GM21737 (cell line): Measurements from ENCODE around the gene KLHL8.

Experiments used
- ATAC-seq: cut with Tn5 transposase; IDR thresholded peaks from one replicate; pipeline ENCODE4 v1.9.1; 2021; ENCODE audit warnings: mild to moderate bottlenecking, moderate library complexity; ENCODE audit not compliant: unreplicated experiment

The KLHL8 gene

DNA sequence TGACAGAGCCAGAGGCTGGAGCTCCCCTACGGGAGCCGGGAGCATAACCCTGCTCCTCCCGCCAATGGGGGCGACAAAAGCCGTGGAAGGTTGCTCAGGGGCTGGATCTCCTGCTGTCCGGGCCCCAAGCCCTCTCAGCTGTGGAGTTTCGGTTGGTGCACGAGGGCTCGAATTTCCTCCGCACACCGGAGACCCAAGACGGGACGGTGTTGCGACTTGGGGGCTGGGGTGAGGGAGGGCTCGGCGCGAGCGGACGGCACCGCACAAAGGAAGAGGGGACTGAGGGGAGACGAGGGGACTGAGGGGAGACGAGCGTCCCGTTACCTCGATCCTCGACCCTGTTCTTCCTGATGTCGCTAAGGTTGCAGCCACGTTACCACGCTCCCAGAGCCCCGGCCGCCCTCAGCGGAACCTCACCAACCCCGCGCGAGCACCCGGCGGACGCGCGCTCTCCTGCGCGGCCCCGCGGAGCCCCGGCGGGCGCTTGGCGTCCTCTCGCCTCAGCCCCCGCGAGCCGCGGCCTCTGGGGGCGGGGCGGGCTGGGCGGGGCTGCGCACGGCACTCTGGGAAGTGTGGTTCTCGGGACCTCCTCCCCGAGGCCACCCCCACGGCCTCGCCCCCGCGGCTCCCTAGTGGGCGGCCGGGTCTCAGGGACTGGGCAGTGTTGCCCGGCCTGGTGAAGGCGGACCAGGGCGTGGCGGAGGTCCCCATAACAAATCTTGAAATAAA lies at the start of gene KLHL8:
TSS of gene KLHL8 (minus strand) at position 525 of the 729 bp plus-strand sequence. CDS start 25,079 bp downstream, outside the sequence.
- peak; percentile 90 for ATAC-seq

DNA sequence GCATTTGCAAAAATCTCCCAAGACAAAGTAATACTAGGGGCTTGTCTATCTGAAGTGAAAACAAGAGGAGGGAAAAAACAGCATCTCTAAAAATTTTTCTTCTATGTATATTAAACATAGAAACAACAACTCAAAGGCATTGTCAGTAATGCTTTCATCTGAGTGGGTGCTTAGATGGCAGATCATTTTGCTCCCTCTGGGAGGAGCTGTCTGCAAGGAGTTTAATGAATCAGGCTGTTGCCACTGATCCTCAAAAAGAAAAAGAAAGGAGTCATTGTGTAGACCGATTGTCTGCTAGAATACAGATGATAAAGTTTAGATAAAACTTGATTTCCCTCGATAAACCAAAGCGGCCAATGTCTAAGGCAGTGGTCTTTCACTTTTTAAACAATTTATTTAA lies 49.7 kb upstream of the KLHL8 start:
- ATAC-seq, result no peak

DNA sequence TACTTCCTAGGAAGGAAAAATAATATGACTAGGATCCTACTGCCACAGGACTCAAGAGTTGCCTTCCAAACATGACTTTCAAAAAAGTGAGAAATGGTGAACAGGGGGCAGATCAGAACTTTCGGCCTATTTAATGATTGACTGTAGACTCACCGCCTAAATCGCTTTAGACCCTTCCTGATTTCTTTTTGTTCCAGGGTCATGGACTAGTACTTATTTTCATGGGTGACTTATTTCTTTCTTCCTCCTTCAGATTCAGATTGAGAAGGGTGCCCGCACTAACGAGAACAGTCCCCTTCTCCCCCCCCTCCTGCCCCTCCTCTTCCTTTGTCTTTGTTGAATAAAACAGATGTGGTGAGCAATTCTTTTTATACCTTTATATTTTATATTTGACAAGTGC lies 48.0 kb upstream of the KLHL8 start:
- ATAC-seq, result no peak

DNA sequence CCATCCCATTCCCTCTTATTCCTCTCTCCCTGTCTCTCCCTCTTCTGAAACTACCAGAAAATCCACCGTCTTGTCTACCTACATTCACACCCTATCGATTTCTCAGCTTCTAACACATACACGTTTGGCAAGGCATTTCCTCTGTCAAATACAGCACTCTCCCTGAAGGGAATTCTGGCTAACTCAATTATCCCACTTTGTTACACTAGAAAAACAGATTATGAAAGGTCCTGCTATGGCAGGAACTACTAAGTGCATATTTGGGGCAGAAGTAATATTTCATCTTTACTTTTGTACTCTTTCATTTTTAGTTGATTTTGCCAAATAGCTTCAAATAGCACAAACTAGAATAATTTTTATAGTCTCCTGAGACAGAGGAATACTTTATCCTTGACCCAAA lies 46.6 kb upstream of the KLHL8 start:
- ATAC-seq, result no peak

DNA sequence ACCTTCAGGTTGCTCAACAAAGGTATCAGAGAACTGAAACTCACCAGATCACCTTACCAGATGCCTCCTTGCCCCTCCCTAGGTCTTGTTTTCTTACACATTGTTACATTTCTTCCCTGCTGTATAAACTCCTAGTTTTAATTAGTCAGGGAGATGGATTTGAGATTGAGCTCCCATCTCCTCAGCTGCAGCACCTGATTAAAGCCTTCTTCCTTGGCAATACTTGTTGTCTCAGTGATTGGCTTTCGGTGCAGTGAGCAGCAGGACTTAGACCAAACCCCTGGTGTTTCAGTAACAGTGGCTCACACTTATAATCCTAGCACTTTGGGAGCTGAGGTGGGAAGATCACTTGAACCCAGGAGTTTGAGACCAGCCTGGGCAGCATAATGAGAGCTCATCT lies 42.5 kb upstream of the KLHL8 start:
- no peak for ATAC-seq

DNA sequence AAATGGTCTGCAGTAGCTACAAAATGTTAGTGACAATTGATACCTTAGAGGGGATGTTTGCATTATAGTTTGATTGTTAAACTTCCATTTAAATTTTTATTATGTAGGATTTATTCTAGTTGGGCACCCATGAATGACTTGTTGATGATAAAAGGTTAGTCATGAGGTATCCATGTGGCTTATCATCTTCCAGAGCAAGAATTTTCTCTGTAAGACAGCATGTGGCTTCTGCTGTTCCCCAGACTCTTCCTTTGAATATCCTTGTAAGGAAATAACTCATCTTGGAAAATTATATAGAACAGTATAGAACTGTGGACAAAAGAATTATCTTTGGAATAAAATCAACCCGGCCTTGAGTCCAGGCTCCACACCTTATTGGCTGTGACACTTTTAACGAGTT lies 40.1 kb upstream of the KLHL8 start:
- no peak for ATAC-seq

DNA sequence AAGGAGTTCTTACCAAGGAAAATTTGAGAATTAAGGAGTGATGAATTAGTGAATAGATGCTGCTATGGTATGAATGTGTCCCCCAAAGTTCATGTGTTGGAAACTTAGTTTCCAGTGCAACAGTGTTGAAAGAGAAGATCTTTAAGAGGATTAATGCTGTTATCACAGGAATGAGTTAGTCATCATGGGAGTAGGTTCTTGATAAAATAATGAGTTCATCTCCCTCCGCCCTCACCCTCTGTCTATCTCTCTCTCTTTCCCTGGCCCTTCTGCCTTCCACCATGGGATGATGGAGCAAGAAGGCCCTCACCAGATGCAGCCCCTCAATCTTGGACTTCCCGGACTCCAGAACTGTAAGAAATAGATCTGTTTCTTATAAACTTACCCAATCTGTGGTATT lies 38.3 kb upstream of the KLHL8 start:
- no peak for ATAC-seq

DNA sequence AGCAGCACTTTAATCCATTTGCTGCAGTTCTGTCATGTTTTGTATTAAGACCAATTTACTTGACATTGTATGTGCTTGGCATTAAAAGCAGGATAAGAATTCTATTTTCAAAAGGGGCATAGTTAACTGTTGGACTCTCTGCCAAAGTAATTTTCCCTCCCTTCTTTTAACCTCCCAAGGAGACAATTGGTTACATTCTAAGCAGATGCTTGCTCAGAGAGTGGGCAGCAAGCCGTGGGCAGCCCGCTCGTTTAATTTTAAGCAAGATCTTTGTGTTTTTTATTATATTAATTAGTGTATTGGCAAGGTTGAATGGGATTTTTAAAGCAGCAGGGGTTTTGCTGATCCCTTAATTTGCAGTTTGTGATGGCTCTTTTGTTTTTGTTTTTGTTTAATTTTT lies 37.1 kb upstream of the KLHL8 start:
- no peak for ATAC-seq

DNA sequence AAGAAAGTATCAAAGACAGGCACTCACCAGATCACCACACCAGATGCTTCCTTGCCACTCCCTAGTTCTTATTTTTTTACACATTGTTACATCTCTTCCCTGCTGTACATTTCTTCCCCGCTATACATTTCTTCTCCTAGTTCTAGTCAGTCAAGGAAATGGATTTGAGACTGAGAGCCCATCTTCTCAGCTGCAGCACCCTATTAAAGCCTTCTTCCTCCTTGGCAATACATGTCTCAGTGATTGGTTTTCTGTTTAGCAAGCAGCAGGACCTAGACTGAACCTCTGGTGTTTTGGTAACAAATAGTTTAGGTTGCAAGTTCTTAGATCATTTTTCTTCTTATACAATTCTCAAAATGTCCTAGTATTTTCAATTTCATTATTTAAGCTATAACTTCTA lies 35.3 kb upstream of the KLHL8 start:
- no peak for ATAC-seq

DNA sequence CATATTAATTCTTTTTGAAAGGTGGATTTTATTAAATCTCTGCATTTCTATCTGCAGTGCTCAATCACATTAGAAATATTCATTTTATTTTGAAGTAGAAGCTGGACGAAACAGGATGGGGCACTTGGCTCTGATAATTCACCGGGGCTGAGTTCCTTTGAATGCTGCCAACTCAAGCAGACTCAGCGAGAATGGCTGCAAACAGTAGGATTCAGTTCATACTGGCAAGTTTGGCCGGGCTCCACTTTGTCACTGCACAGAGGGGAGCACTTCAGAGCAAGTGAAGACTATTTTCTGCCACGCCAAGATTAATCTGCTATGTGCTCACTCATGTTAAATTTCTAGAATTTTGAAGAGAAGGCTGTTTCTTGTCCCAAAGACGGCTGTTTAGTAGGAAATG lies 30.7 kb upstream of the KLHL8 start:
- no peak for ATAC-seq

DNA sequence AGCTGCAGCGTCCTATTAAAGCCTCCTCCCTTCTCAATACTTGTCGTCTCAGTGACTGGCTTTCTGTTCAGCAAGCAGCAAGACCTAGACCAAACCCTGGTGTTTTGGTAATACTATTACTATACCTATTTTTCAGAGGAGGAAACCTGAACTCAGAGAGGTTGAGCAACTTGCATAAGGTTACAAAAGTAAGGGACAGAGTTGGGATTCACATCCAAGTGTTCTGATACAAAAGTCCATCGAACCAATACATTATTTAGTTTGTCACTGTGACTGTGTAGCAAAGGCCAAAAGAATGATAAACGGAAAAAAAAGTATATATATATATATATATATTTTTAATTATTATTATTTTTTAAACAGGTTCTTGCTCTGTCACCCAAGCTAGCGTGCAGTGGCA lies 29.9 kb upstream of the KLHL8 start:
- ATAC-seq, result no peak

DNA sequence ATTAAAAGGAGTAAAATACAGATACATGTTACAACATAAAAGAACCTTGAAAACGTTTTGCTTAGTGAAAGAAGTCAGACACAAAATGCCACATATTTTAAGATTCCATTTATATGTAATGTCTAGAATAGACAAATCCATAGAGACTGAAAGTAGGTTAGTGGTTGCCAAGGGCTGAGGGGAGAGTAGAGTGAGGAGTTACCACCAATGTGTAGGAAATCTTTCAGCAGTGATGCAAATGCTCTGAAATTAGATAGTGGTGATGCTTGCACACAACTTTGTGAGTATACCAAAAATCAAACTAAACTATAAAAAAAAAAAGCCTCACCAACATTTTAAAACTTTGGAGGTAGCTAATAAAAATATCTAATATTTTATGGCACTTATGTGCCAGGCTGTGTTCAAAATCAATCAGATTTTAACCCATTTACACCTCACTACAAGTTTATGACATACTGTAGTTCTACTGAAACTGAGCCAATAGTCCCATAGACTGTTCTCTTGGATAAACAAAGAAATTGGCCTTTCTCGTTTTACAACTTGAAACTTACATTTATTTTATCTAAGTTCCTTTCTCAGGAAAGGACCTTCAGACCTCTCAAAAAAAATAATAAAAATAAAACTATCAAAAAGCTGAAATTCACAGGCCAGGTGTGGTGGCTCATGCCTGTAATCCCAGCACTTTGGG lies 29.1 kb upstream of the KLHL8 start:
- no peak for ATAC-seq

DNA sequence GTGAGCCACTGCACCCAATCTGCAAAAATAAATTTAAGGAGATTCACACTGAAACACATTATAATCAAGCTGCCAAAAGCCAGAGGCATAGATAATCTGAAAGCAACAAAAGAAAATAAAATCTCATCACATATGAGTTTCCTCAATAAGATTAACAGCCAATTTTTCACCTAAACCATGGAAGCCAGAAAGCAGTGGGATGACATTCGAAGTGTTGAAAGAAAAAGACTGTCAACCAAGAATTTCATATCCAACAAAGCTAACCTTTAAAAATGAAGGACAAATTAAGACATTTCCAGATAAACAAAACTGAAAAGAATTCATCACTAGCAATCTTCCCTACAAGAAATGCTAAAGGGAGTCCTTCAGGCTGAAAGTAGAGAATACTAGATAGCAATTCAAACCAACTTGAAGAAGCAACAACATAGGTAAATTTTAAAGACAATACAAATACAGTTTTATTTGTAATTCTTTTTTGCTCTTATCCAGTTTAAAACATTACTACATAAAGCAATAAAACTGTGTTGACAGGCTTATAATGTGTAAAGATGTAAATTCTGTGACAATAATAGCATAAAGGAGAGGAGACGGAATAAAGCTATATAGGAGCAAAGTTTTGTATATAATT lies 23.1 kb upstream of the KLHL8 start:
- ATAC-seq, result no peak

DNA sequence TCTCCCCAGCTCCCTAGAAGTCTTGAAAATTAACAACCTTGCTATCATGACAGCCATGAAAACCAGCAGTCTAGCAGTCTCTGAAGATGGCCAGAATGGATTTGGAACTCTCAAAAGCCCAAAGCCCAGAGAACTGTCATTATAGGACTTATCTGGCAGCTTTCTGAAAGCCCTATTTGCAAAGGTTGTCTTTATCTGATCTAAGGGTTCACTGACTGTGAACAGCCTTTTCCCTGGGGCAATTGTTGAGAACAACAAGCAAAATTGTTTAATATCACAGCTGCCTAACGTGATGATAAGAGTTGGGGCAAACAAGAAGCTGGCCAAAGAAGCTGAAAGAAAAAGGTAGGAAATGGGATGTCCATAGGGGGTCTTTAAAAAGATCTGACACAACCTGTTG lies 20.9 kb upstream of the KLHL8 start:
- ATAC-seq, result no peak

DNA sequence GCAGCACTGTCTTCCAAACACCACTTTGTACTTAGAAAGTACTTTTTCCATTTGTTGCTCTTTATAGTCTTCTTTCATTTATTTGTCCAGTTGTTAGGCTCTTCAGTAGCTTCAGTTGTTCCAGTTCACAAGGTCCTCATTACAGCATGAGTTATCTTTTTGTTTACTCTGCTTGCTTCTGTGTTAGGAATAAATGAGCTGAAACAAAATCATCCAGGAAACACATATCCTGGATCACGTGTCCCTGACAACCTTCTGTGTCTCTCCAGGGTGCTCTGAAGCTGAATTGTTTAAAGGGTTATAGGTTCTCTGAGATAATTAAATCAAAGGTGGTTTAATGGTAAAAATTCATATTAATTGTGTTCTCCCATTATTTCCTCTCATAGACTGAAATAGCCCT lies 19.9 kb upstream of the KLHL8 start:
- ATAC-seq, result no peak

DNA sequence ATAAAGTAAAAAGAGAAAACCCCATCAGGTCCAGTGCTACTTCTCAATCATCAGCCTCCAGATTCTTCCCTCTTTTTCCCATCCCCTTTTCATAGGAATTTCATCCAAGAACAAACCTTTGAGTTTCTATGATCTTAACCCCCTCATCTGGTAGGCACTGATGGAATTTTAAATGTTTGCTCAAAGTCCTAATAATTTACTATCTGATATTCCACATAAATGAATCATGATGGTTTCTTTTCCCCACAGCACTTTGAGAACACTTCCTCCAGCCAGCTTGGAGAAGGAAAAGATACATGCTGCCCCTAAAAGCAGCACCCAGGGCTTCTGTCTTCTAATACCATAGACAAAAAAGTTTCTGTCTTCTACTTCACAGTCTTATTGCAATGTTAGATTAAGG lies 19.4 kb upstream of the KLHL8 start:
- no peak for ATAC-seq

DNA sequence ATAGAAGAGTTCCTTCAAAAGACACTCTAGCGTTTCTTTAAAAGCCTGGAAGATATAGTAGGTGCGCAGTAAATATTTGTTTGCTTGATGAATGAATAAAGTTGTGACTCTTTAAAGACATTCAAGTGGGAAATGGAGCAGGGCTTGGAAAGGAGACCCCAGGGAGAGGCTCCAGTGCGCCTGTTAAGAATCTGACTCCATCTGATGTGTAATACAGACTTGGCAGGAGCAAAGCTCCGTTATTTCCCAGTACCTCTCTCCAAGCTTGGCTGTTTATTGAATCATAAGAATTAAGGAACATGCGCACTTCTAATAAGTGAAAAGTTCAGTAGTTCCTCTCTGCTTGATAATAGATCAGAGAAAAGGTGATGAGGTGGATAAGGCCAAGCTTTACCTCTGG lies 18.8 kb upstream of the KLHL8 start:
- ATAC-seq, result no peak

DNA sequence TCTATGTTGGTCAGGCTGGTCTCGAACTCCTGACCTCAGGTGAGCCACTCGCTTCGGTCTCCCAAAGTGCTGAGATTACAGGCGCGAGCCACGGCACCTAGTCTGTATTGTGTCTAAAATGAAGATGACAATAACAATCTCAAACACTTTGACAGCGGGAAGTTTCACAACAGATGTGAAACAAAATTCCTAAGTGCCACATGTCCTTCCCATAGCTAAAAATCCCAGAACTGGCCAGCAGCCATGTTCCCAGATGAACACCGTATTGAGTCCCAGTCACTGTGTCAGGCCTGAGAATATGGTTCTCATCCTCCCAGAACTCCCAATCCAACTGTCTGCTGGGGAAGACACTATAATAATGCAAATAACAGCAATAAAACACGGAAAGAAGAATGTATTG lies 16.4 kb upstream of the KLHL8 start:
- no peak for ATAC-seq

DNA sequence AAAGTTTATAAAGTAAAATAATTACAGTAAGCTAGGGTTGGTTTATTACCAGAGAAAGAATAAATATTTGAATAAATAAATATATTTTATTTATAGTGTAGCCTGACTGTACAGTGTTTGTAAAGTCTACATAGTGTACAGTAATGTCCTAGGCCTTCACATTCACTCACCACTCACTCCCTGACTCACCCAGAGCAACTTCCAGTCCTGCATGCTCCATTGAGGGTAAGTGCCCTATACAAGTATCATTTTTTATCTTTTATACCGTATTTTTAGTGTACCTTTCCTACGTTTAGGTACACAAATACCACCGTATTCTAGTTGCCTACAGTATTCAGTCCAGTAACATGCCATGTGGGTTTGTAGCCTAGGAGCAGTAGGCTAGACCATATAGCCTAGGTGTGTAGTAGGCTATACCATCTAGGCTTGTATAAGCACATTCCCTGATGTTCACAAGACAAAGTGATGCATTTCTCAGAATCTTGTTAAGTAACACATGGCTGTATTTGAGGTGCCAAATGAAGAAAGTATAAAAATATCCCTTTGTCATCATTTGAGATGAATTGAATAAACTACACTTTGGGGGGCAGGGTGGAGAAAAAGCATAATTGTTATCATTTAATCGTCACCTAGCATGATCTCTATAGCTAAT lies 14.7 kb upstream of the KLHL8 start:
- no peak for ATAC-seq

DNA sequence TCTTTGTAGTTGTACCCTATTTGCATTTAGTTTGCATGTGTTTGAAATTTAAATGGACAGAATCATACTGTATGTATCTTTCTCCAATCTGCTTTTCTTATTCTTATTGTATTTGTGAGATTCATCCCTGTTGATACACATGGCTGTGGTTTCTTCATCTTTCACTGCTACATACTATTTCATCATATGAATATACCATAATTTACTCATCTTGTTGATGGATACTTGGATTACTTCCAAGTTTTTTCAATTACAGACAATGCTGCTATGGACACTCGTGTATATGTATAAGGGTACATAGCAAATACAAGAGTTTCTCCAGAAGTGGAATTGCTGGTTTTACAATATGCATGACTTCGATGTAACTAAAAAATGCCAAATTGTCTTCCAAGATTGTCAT lies 11.8 kb upstream of the KLHL8 start:
- ATAC-seq, result no peak

DNA sequence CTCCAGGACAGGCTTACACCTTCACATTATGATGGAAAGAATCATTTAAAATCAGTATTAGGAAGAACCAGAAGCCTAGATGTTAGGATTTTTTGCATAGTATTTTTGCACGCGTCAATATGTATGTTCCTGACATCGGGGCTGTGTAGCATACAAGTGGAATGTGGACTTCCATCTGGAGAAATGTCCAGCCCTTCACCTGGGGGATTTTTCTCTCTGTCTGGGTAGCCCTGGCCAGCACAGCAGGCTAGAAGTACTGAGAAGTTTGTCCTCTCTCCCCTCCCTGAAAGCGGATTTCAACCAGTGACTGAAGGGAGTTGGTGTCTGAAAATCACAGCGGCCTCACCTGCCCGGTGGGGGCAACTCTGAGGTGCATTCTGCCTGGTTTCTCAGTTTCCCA lies 10.4 kb upstream of the KLHL8 start:
- ATAC-seq, result no peak

DNA sequence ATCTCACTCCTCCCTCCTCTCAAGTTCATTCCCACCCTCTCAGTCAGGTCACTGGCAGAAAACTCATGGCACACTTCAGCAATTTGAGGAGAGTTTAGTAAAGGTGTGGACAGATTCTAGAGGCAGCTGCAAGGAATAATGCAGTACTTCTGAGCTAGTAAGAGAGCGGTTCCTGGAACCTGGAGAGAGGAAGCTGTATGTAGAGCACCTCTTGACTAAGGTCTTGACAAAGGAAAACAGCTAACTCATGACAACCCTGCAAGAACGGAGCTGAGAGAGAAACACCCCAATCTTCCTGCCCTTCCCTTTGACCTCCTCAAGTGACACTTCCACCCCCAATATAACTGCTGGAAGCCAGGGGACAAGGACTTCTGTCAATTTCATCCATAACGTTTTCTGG lies 9.6 kb upstream of the KLHL8 start:
- no peak for ATAC-seq
